HEK293T (cell line): ENCODE results near the gene DLST.

Experiments used
- BHLHE40 ChIP-seq: fragments of 450-650 bp; IDR thresholded peaks from 2 replicates; pipeline ENCODE4 v1.6.1; 2016; ENCODE audit warnings: mild to moderate bottlenecking, moderate library complexity, borderline replicate concordance
- CTBP1 ChIP-seq: fragments of 450-650 bp; IDR thresholded peaks from 2 replicates; pipeline ENCODE4 v1.6.1; 2016; ENCODE audit warnings: borderline replicate concordance
- FOXA1 ChIP-seq: fragments of 450-650 bp; IDR thresholded peaks from 2 replicates; pipeline ENCODE4 v1.6.1; 2016; ENCODE audit warnings: mild to moderate bottlenecking
- FOXK2 ChIP-seq: fragments of 450-650 bp; IDR thresholded peaks from 2 replicates; pipeline ENCODE4 v1.6.1; 2016; ENCODE audit warnings: mild to moderate bottlenecking
- FOXM1 ChIP-seq: fragments of 450-650 bp; IDR thresholded peaks from 2 replicates; pipeline ENCODE4 v1.6.1; 2017; ENCODE audit warnings: mild to moderate bottlenecking, borderline replicate concordance
- HDGF ChIP-seq: fragments of 450-650 bp; IDR thresholded peaks from 2 replicates; pipeline ENCODE4 v1.6.1; 2017; ENCODE audit warnings: antibody characterized with exemption, borderline replicate concordance
- LEF1 ChIP-seq: fragments of 450-650 bp; IDR thresholded peaks from 2 replicates; pipeline ENCODE4 v1.6.1; 2017; ENCODE audit warnings: mild to moderate bottlenecking, borderline replicate concordance
- SP1 ChIP-seq: fragments of 450-650 bp; IDR thresholded peaks from 2 replicates; pipeline ENCODE4 v1.6.1; 2017
- TARDBP ChIP-seq: fragments of 450-650 bp; IDR thresholded peaks from 2 replicates; pipeline ENCODE4 v1.6.1; 2016
- ZNF384 ChIP-seq: fragments of 450-650 bp; IDR thresholded peaks from 2 replicates; pipeline ENCODE4 v1.6.1; 2016

DNA sequence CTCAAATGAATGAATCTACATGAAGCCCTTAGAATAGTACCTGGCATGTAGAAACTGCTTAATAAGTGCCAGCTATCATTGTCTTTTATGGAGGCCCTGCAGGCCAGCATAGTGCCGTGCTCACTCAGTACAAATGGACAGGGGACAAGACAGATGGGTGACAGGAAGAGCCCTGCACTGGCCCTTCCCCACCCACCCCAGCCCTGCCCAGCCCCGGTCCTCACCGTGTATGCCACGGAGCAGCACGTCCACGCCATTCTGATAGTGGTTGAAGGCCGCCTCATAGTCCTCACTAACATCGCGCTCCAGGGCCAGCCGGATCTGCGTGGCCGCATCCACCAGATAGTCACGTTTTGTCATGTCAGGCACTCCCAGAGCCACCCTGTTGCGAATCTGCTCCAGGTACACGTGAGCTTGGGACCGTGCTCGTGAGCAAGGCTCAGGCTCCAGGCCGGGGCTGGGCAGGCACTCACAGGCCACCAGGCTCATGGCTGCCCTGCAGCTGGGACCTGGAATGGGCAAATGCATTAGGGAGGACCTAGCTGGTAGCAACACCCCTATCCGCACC lies 39.4 kb downstream of the DLST start:
- TF ChIP-seq BHLHE40 (no peak), FOXM1 (no peak), ZNF384 (no peak), TARDBP (no peak), HDGF (no peak), FOXK2 (no peak), FOXA1 (no peak), SP1 (no peak), CTBP1 (no peak), LEF1 (no peak)
